Neutrophil (primary cell): Measurements from ENCODE around the gene KCNMB3.
"Not testable (repeated sequence)": the region's sequence is repeated elsewhere in the genome, so short reads cannot be mapped to it uniquely, and the experiment has no call there.

Source experiments
- H3K27ac ChIP-seq: fragments of 200-600 bp; sonication (generic); 2 replicates; pipeline ENCODE4 v1.5.1; 2016; ENCODE audit warnings: mild to moderate bottlenecking, moderate library complexity
- H3K27me3 ChIP-seq: fragments of 200-600 bp; sonication (generic); 2 replicates; pipeline ENCODE4 v1.6.0; 2016; ENCODE audit warnings: mild to moderate bottlenecking
- H3K36me3 ChIP-seq: fragments of 200-600 bp; sonication (generic); 2 replicates; pipeline ENCODE4 v1.5.1; 2017
- H3K4me1 ChIP-seq, 2 experiments: fragments of 200-600 bp in 1 of 2; sonication (generic) in 1 of 2; 1 replicate in 1 of 2; 2 replicates in 1 of 2; pipeline versions ENCODE4 v1.5.1 to v1.6.1; 2013 to 2016; ENCODE audit warnings: low read depth in 1 of 2, low read length in 1 of 2, mild to moderate bottlenecking in 1 of 2, moderate library complexity in 1 of 2; ENCODE audit not compliant: control insufficient read depth in 1 of 2, insufficient read depth in 1 of 2
- H3K4me3 ChIP-seq, 2 experiments: fragments of 200-600 bp in 1 of 2; sonication (generic) in 1 of 2; 1 replicate in 1 of 2; 2 replicates in 1 of 2; pipeline ENCODE4 v1.5.1; 2013 to 2016; ENCODE audit warnings: low read depth in 1 of 2, low read length in 1 of 2, mild to moderate bottlenecking in 1 of 2, moderate library complexity in 1 of 2
- H3K9me3 ChIP-seq: fragments of 200-600 bp; sonication (generic); 2 replicates; pipeline ENCODE4 v1.5.1; 2016
- TF ChIP-seq, protein P1 (sequence below): fragments of 200-600 bp; sonication (generic); IDR thresholded peaks from 2 replicates; pipeline ENCODE4 v1.5.1; 2016; ENCODE audit warnings: antibody characterized with exemption

Gene KCNMB3

DNA sequence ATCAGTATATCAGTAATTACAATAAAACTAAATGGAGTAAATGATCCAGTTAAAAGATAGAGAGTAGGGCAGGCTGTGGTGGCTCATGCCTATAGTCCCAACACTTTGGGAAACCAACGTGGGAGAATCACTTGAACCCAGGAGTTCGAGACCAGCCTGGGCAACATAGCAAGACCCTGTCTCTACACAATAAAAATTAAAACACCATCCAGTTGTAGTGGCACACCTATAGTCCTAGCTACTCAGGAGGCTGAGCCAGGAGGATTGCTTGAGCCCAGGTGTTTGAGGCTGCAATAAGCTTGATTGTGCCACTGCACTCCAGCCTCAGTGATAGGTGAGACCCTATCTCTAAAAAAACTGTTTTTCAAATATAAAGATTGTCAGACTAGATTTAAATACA, 5.9 kb upstream of the KCNMB3 start:
- Histone ChIP-seq H3K27me3 (no peaks in the 10 kb centered on the region), H3K36me3 (no peaks in the 10 kb centered on the region), H3K4me3 (no peak overlapping the region), H3K4me1 (peaks cover 3 to 9% of the 10 kb centered on the region in 2 experiments), H3K27ac (no peak overlapping the region), H3K9me3 (no peaks in the 10 kb centered on the region)
- TF ChIP-seq, protein P1, sequence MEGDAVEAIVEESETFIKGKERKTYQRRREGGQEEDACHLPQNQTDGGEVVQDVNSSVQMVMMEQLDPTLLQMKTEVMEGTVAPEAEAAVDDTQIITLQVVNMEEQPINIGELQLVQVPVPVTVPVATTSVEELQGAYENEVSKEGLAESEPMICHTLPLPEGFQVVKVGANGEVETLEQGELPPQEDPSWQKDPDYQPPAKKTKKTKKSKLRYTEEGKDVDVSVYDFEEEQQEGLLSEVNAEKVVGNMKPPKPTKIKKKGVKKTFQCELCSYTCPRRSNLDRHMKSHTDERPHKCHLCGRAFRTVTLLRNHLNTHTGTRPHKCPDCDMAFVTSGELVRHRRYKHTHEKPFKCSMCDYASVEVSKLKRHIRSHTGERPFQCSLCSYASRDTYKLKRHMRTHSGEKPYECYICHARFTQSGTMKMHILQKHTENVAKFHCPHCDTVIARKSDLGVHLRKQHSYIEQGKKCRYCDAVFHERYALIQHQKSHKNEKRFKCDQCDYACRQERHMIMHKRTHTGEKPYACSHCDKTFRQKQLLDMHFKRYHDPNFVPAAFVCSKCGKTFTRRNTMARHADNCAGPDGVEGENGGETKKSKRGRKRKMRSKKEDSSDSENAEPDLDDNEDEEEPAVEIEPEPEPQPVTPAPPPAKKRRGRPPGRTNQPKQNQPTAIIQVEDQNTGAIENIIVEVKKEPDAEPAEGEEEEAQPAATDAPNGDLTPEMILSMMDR, result no peak

- TF ChIP-seq, protein P1, result no peak
- H3K9me3 ChIP-seq, result no peaks in the 10 kb centered on the region
- H3K4me1 ChIP-seq, result no peaks in the 10 kb centered on the region
- peaks cover 3% of the 10 kb centered on the region for H3K36me3 ChIP-seq
- no peak overlapping the region for H3K27ac ChIP-seq
- H3K4me3 ChIP-seq, result no peak overlapping the region
- no peaks in the 10 kb centered on the region for H3K27me3 ChIP-seq
Observed at GRCh38 chr3:179247289-179248015, 3.5 kb downstream of the KCNMB3 start.

GRCh38 chr3:179244878-179245277, 6.0 kb downstream of the KCNMB3 start:
- Histone ChIP-seq H3K4me1 (no peaks in the 10 kb centered on the region), H3K36me3 (peaks cover 3% of the 10 kb centered on the region), H3K9me3 (no peaks in the 10 kb centered on the region), H3K27me3 (no peaks in the 10 kb centered on the region), H3K27ac (no peak overlapping the region), H3K4me3 (no peak overlapping the region)
- TF ChIP-seq, protein P1, result no peak

DNA sequence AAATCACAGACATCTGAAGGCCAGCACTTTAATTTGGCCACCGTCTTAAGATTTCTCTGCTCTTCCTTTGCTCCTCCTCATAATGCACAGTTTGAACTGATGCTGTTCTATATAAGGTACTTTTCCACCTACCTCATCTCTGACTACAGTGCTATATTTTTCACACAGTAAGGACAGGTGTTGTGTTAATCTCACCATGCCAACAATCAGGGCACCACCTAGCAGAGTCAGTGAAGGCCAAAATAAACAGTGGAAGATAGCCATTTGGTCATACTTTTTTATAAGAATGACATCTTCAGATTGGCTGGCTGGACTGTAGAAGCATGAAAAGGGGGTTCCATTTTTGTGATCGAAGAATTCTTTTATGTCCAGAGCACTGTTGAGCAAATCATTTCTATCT, 8.1 kb downstream of the KCNMB3 start:
- H3K4me3 ChIP-seq, H3K9me3 ChIP-seq, H3K36me3 ChIP-seq, H3K27me3 ChIP-seq, H3K27ac ChIP-seq, H3K4me1 ChIP-seq: not testable (repeated sequence)

- H3K4me1 ChIP-seq, H3K9me3 ChIP-seq, H3K36me3 ChIP-seq: not testable (repeated sequence)
Observed at GRCh38 chr3:179240299-179240698, 10.6 kb downstream of the KCNMB3 start.

GRCh38 chr3:179236669-179237301, 14.1 kb downstream of the KCNMB3 start:
- Histone ChIP-seq H3K27me3 (no peaks in the 10 kb centered on the region), H3K4me3 (no peak overlapping the region), H3K9me3 (no peaks in the 10 kb centered on the region), H3K4me1 (peaks cover 0 to 9% of the 10 kb centered on the region in 2 experiments), H3K27ac (no peak overlapping the region), H3K36me3 (peaks cover 22% of the 10 kb centered on the region)
- TF ChIP-seq, protein P1, result no peak

More at GRCh38 chr3:179240299-179240698, 10.6 kb downstream of the KCNMB3 start:
- H3K27me3 ChIP-seq, H3K4me3 ChIP-seq, H3K27ac ChIP-seq: not testable (repeated sequence)
